Spleen (tissue), 11 donors: ENCODE results near the gene GRM8. TPM values are rescaled to one million over a fixed set of nuclear protein-coding genes. Genes with fewer than 3 reads are reported as not detected.
"Not testable (repeated sequence)": the region's sequence is repeated elsewhere in the genome, so short reads cannot be mapped to it uniquely, and the experiment has no call there.

ENCODE experiments used
- DNase-seq: peaks from one replicate; pipeline ENCODE4 v3.0.0-alpha.2; 2020
- H3K27ac ChIP-seq, 8 donors: fragments of 200-600 bp; sonication (generic) in 7 of 8; 1 replicate in 4 of 8; 2 replicates in 4 of 8; pipeline versions ENCODE4 v1.5.0 to v1.8.0; 2016 to 2021; ENCODE audit warnings: inconsistent platforms in 4 of 8, mild to moderate bottlenecking in 4 of 8, moderate library complexity in 1 of 8
- H3K27me3 ChIP-seq, 7 donors: fragments of 200-600 bp; sonication (generic) in 6 of 7; replicated peaks in 1 of 7; 1 replicate in 4 of 7; 2 replicates in 3 of 7; pipeline versions ENCODE4 v1.5.0 to v1.8.0; 2016 to 2021; ENCODE audit warnings: inconsistent platforms in 3 of 7, mild to moderate bottlenecking in 1 of 7
- H3K36me3 ChIP-seq, 6 donors: fragments of 200-600 bp; sonication (generic) in 5 of 6; 1 replicate in 4 of 6; 2 replicates in 2 of 6; pipeline versions ENCODE4 v1.5.0 to v1.8.0; 2016 to 2021; ENCODE audit warnings: inconsistent platforms in 2 of 6
- H3K4me1 ChIP-seq, 6 donors: fragments of 200-600 bp; sonication (generic) in 5 of 6; 1 replicate in 3 of 6; 2 replicates in 3 of 6; pipeline versions ENCODE4 v1.5.0 to v1.8.0; 2016 to 2021; ENCODE audit warnings: inconsistent platforms in 3 of 6
- H3K4me3 ChIP-seq, 8 donors: fragments of 200-600 bp; sonication (generic) in 7 of 8; 1 replicate in 4 of 8; 2 replicates in 4 of 8; pipeline versions ENCODE4 v1.5.0 to v1.8.0; 2016 to 2021; ENCODE audit warnings: inconsistent platforms in 4 of 8, mild to moderate bottlenecking in 4 of 8, moderate library complexity in 2 of 8
- H3K9me3 ChIP-seq, 8 donors: fragments of 200-600 bp; sonication (generic) in 7 of 8; 1 replicate in 4 of 8; 2 replicates in 4 of 8; pipeline versions ENCODE4 v1.5.0 to v1.8.0; 2016 to 2021; ENCODE audit warnings: inconsistent platforms in 4 of 8
- CTCF ChIP-seq, 11 experiments: fragments of 200-600 bp in 7 of 11; fragments of 450-650 bp in 4 of 11; sonication (generic) in 4 of 11; IDR thresholded peaks in 8 of 11; conservative IDR thresholded peaks in 3 of 11; 1 replicate in 7 of 11; 2 replicates in 4 of 11; pipeline versions ENCODE4 v1.4.0 to v1.8.0; 2016 to 2021; ENCODE audit warnings: antibody characterized with exemption in 11 of 11, inconsistent platforms in 4 of 11, mild to moderate bottlenecking in 1 of 11
- POLR2A ChIP-seq, 3 donors: fragments of 450-650 bp; IDR thresholded peaks; one replicate each; pipeline ENCODE4 v1.5.1; 2017; ENCODE audit warnings: antibody characterized with exemption in 3 of 3, mild to moderate bottlenecking in 1 of 3
- POLR2AphosphoS5 ChIP-seq, 3 donors: sonication (generic); formaldehyde crosslinking; IDR thresholded peaks; one replicate each; pipeline ENCODE4 v1.5.1; 2017; ENCODE audit warnings: antibody characterized with exemption in 3 of 3
- WGBS, 5 donors: extraction: QIAGEN DNeasy Blood & Tissue Kit in 3 of 5; methylation state at CpG; one replicate each; pipeline versions ENCODE4 v1.1.5 to v1.1.7; 2013 to 2018; 5-methylcytosine and 5-hydroxymethylcytosine counted together
- intact Hi-C: fragments of 100-400 bp; cut with DNase I; formaldehyde crosslinking; loops from one replicate; pipeline ENCODE4 v1.15.0; 2023; ENCODE audit warnings: low total_unique reads
- polyA plus RNA-seq, 3 donors: library from polyadenylated mRNA; stranded (reverse); fragments of 200-250 nt; gene quantifications; one replicate each; pipeline ENCODE4 v1.2.1, GENCODE V29; 2013
- total RNA-seq, 7 donors: library from RNA; depleted of rRNA in 3 of 7; stranded (reverse); fragments of >200 nt in 3 of 7; fragmentation: NEBNext Ultra II Directional in 4 of 7; extraction: Animal tissue kit (Norgen Biotek cat#: 25700) in 4 of 7; gene quantifications; one replicate each; pipeline versions ENCODE4 v1.1.0 to v1.2.1, GENCODE V29; 2016 to 2021
- donor health status: healthy with polysubstance abuse.
- donor health status: DM: no; HTN: no; CAD: no; lungs with moderate emphysema.
- donor health status: DM: no; HTN: no; CAD: no.
- donor health status: Bipolar disorder and iron deficiency.
- donor health status: healthy.
- donor health status: DM: no; HTN: no; CAD: no.
- donor health status: DM: yes; HTN: yes; CAD: no.

The GRM8 gene
- total and polyA plus RNA-seq, 10 donors: 0.30 to 0.60 TPM; not detected in 8

DNA sequence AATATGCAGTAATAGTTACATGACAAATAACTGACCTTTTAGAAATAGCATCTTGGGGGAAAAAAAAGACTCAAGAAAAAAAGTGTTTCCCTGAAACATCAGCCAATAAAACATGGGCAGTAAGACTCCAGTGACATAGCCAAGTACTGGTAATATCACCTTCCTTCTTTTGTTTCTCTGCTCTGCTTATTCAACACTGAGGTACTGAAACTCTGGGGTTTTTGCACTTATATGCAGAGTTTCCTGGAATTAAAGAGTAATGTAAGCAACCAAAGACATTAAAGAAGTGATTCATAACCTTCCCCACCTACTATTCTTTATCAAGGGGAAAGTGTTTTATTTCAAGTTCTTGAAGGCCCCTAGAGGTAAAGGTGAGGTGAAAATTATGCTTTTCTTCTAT lies 414.5 kb downstream of the GRM8 start:
- no peaks in the 10 kb centered on the region for H3K4me1 ChIP-seq
- no peaks in the 10 kb centered on the region for H3K36me3 ChIP-seq
- no peak for DNase-seq
- TF ChIP-seq POLR2A (IDR thresholded peaks at IDR 0.05) (no peak), CTCF (IDR thresholded peaks at IDR 0.05 in 8 of 11, conservative IDR thresholded peaks at IDR 0.05 in 3 of 11) (no peak), POLR2AphosphoS5 (IDR thresholded peaks at IDR 0.05) (no peak)
- no peak overlapping the region for H3K4me3 ChIP-seq
- H3K9me3 ChIP-seq: peaks cover 0 to 3% (median 0%) of the 10 kb centered on the region in 8 donors
- no peaks in the 10 kb centered on the region for H3K27me3 ChIP-seq
- intact Hi-C loops: no loop called here
- no peak overlapping the region for H3K27ac ChIP-seq

DNA sequence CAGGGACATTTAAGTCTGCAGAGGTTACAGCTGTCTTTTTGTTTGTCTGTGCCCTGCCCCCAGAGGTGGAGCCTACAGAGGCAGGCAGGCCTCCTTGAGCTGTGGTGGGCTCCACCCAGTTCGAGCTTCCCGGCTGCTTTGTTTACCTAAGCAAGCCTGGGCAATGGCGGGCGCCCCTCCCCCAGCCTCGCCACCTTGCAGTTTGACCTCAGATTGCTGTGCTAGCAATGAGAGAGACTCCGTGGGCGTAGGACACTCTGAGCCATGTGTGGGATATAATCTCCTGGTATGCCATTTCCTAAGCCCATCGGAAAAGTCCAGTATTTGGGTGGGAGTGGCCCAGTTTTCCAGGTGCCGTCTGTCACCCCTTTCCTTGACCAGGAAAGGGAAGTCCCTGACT lies 421.5 kb downstream of the GRM8 start:
- WGBS, 5 donors: 78 to 86% (median 85%) methylated on average over 6 to 8 of the region's 9 CpGs
- H3K27ac ChIP-seq, H3K27me3 ChIP-seq, H3K4me3 ChIP-seq, H3K4me1 ChIP-seq, H3K9me3 ChIP-seq, DNase-seq, intact Hi-C loops, H3K36me3 ChIP-seq: not testable (repeated sequence)

GRCh38 chr7:126820925-126821324 lies 431.8 kb downstream of the GRM8 start:
- no peaks in the 10 kb centered on the region for H3K36me3 ChIP-seq
- no peak overlapping the region for H3K4me3 ChIP-seq
- no peaks in the 10 kb centered on the region for H3K4me1 ChIP-seq
- intact Hi-C loops: no loop called here
- H3K27me3 ChIP-seq: no peaks in the 10 kb centered on the region
- 87 to 100% (median 92%) methylated on average over 3 of the region's 3 CpGs for WGBS, 5 donors
- no peak for TF ChIP-seq POLR2AphosphoS5 (IDR thresholded peaks at IDR 0.05)
- no peak for TF ChIP-seq POLR2A (IDR thresholded peaks at IDR 0.05)
- no peak for TF ChIP-seq CTCF (IDR thresholded peaks at IDR 0.05 in 8 of 11, conservative IDR thresholded peaks at IDR 0.05 in 3 of 11)
- H3K27ac ChIP-seq: no peak overlapping the region
- no peaks in the 10 kb centered on the region for H3K9me3 ChIP-seq
- DNase-seq: no peak

GRCh38 chr7:126819197-126819484 lies 433.6 kb downstream of the GRM8 start:
- DNase-seq: no peak
- Histone ChIP-seq H3K36me3 (no peaks in the 10 kb centered on the region), H3K27me3 (no peaks in the 10 kb centered on the region), H3K9me3 (no peaks in the 10 kb centered on the region), H3K4me3 (no peak overlapping the region), H3K4me1 (no peaks in the 10 kb centered on the region), H3K27ac (no peak overlapping the region)
- no peak for TF ChIP-seq CTCF (IDR thresholded peaks at IDR 0.05 in 8 of 11, conservative IDR thresholded peaks at IDR 0.05 in 3 of 11)
- no peak for TF ChIP-seq POLR2AphosphoS5 (IDR thresholded peaks at IDR 0.05)
- no peak for TF ChIP-seq POLR2A (IDR thresholded peaks at IDR 0.05)
- intact Hi-C loops: no loop called here
- 78 to 92% (median 81%) methylated on average over 5 of the region's 5 CpGs for WGBS, 5 donors

DNA sequence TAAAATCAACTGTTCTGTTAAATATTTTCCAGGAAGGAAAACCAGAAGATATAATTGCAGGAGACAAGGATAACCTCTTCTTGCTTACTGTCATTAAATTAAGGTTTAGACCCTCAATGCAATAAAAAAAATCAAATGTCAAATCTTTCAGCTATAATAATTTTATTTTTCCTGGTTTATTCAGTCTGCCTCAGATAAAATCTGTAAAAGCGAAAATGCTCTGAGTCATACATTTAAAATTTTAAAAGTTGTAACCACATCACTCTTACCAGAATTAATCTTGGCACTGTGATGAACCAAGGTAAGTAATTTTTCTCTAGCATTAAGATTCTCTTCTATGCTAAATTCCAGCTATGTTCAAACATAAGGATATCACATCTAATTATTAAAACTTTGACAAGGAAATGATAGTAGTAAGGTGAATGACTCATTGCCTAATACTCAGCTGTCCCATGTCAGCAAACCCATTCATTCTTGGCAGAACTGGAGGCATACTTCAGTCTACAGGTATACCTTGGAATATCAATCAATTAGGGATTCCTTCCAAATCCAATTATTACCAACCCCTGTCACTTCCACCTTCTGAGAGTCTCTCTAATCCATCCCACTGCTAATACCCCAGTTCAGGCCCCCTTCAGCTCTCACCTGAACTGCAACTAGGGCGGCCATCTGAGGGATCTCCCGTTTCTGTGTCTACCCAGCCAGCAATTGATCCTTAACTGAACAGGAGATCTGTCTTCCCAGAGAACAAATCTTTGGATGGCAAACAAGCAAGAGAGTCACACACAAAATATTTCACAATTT lies 434.1 kb downstream of the GRM8 start:
- TF ChIP-seq CTCF (IDR thresholded peaks at IDR 0.05 in 8 of 11, conservative IDR thresholded peaks at IDR 0.05 in 3 of 11) (no peak), POLR2A (IDR thresholded peaks at IDR 0.05) (no peak), POLR2AphosphoS5 (IDR thresholded peaks at IDR 0.05) (no peak)
- H3K36me3 ChIP-seq: no peaks in the 10 kb centered on the region
- no peak overlapping the region for H3K27ac ChIP-seq
- no peak for DNase-seq
- no peaks in the 10 kb centered on the region for H3K4me1 ChIP-seq
- intact Hi-C loops: no loop called here
- H3K4me3 ChIP-seq: no peak overlapping the region
- no peaks in the 10 kb centered on the region for H3K27me3 ChIP-seq
- no peaks in the 10 kb centered on the region for H3K9me3 ChIP-seq
- 75 to 88% (median 80%) methylated on average over 3 of the region's 3 CpGs for WGBS, 5 donors
